CD4-positive, alpha-beta T cell treated with Interleukin-10 for 1 hour (primary cell): ENCODE results near the gene PRELID3B.

ENCODE experiments used
- DNase-seq: peaks from one replicate; pipeline ENCODE4 v3.0.0-alpha.2; 2020

PRELID3B gene

DNA sequence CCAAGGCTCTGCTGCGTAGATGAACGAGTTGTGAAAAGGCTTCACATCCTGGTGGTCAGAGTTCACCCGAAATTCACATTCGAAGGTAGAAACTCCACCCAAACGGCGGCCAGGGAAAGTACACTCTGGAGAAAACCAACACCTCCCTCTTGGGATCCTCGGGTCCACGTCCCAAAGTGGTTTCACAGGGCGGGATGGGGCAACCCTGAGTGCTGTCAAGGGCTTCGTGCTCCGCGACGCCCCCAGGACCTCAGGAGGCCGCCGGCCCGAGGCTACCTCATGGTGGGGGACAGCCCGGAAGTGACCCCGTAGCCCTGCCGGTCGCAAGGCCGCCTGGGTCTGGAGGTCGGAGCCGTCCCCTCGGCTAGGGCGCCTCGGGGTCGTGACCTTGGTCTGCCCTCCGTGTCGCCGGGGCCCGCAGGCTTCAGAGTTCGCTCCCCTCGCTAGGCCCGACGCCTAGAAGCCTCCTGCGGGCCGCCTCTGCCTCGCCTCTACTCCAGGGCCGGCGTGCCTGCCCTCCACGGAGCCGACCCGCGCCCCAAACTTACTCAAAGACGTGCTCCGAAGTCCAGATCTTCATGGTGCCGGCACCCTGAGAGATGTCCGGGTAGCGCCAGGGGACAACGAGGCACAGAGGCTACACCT lies at the start of gene PRELID3B:
PRELID3B (minus strand) TSS at position 636 of the 645 bp plus-strand sequence; CDS start at position 580, 56 bp downstream.
- peak; percentile 39 for DNase-seq

DNA sequence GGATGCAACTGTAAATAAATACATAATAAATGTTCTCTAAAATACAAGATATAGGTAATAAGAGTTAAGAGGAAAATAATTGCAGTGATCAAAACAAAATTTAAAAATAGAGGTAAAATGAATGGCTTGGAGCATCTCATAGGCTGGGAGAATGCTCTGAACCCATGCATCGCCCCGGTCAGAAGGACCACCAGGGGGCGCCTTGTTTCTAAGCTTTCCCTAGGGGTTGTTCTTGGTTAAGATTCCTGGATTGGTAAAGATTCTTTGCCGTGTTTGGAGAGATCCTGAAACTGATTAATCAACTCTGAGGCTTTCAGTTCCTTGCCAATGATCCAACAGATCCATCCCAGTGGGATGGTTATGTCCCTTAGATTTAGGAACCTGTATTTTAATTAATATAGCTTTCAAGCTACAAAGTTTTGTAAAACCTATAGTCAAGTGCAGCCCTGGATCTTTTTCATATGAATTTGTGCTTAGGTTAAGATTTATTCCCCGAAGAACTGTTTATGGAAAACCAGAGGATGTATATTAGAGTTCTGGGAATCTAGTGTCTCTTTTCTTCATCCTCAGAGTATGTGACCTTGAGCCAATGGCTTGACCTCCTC lies 45.3 kb upstream of the PRELID3B start:
- DNase-seq: peak; percentile 84

DNA sequence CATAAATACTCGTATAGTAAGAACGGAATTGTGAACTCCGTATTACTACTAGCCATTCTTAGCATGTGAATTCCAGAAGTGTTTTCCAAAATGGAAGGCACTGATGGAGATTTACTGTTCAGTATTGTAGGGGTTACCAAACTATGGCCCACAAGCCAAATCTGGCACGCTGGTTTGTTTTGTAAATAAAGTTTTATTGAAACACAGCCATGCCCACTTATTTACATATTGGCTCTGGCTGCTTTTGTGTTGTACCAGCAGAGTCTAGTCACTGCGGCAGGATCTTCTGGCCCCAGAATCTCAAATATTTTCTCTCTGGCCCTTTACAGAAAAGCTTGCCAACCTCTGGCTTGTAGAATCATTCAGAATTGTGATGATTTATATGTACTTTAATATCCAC lies 44.3 kb upstream of the PRELID3B start:
- no peak for DNase-seq

DNA sequence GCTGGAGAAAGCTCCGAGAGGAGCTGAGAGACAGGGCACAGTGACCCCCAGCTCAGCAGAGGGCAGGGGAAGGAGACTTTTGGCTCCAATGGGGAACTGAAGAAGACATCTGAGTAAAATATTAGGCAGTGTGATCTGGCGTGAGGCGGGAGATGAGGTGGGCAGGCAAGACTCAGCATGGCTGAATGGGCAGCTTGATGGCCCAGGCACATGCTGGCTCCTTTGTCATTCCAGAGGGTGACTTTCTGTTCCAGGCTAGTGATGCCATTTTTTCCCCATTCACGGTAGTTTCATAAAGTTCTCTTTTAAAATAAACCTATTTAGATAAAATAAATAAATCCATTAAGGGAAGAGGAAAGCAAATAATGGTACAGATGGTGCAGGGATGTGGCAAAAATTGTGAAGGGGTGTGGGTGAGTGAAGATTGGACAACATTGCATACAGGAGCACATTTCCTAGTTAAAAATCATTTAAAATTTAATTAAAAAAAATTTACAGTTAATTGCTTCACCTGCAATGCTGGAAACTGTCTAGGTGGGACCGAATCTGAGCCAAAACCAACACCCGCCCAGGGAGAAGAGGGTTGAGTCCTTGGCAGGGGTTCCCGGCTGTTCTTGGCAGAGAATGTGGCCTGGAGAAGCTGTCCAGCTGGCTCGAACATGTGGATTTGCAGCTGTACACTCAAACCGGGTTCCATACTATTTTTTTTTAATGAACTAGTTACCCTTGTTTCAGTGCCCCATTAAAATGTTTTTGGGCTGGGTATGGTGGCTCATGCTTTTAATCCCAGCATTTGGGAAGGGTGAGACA lies 41.7 kb upstream of the PRELID3B start:
- DNase-seq: no peak

DNA sequence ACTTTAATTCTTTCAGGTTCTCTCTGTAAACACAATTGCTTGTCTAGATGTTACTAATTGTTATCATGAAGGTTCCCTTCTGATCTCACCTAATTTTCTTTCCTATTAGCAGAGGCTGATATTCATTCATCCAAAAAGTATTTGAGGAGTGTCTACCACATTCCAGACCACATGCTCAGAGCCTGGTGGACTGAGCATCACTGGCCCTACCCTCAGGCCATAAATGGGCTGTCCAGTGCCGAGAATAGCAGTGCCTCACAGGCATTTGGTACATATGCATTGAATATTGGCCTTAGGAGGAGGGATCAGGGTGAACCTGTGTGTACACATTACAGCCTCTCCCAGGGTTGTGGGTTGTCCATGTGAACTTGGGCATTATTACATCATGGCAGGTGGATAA lies 40.4 kb upstream of the PRELID3B start:
- DNase-seq: no peak

DNA sequence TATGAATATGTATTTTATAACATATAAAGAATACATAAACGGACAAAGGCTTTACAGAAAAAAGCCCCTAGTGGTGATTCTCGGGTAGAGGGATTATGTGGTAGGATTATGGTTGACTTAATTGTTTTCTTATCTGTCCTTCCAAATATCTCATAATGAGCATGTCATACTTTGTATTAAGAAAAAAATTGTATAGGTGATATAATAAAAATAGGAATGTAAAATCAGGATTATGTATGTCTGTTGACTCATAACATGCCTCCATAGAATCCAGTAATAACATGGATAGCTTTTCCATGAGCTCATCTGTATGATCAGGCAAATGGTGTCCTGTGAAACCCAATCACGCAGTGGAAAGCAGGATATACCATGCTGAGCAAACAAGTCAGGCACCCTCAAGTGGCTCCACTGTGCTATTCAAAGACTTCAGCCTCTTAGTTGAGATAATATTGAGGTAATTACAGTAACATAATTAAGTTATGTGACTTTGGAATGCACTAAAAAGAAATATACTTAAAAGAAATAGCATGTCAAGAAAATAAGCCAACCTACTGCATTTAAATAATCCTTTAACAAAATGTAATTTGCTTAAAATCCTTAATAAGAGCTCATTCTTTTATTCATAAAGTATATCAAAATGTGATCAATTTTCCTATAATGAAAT lies 39.6 kb upstream of the PRELID3B start:
- DNase-seq: peak; percentile 30

DNA sequence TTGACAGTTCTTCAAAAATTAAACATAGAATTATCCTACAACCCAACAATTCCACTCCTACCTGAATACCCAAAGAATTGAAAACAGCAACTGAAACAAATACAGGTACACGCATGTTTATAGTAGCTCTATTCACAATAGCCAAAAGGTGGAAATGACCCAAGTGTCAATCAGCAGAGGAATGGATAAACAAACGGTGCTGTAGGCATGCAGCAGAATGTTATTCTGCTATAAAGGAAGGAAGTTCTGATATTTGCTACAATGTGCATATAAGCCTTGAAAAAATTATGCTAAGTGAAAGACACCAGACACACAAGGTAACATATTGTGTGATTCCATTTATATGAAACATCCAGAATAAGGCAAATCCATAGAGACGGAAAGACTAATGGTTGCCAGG lies 38.5 kb upstream of the PRELID3B start:
- no peak for DNase-seq

DNA sequence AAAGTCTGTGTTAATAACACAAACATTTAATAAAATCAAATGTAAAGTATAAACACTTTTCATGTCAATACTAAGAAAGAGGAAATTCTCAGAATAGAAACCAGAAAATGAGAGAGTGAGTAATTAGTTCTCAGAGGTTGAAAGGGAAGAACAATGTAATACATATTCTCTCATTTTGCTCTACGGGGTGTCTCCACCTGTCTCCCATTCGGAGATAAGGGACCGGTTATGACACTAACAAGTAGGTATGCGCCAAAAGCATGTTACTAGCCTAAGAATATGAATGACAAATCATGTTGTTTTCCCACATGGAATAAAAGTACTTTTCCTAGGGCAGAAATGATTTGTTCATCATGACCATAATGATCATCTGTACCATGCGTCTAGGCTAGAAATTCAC lies 35.6 kb upstream of the PRELID3B start:
- no peak for DNase-seq

DNA sequence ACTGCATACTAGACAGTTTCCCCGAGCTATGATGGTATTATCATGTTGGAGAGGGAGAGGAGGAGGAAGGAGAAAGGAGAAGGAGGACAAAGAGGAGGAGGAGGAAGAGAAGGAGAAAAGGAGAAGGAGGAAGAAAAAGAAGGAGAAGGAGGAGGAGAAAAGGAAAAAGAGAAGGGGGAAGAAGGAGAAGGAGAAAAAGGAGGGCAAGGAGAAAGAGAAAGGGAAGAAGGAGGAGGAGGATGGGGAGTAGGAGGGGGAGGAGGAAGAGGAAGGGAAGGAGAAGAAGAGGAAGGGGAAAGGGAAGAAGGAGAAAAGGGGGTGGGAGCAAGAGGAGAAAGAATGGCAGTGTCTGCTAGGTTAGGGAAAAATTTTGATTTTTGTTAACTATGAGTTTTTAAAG lies 35.1 kb upstream of the PRELID3B start:
- no peak for DNase-seq

DNA sequence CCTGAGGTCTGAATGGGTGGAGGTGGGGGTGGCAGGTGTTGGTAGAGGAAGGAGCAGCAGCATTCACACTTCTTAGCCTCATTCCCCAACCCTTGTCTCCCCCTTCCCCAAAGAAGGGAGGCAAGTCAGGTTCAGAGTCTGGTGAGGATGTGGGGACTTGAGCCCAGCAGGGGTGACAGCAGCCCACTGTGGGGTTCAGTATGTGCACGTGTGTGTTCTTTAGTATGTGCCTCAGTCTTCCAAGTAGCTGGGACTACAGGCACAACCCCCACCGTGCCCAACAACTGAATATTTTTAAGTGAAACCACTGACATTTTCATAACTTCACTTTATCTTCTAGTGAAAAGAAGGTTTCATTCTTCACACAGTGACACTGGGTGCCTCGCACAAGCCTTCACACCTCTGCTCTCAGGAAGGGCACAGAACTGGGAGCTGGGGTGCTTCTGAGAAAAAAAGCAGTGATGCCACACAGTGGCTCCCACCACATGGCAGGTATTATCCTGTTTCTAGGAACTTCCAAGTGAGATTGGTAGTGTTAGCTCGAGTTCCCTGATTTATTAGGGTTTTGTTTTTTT lies 33.4 kb upstream of the PRELID3B start:
- DNase-seq: no peak

DNA sequence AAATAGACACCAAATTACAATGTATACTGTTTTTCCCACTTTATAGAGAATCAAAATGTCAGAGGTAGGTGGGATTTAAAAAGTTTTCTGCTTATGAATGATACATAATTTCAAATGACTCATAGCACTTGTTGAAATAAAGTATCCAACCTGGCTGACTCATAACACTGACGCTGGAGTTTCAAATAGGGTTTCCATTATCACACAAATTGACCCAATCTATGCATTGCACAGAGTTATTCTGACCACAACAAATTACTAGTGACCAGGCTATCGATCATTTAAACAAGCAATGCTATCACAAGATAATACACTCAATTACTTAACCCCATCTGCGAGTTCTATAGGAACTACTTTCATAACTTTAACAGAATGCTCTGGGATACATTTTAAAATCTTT lies 31.9 kb upstream of the PRELID3B start:
- DNase-seq: no peak

DNA sequence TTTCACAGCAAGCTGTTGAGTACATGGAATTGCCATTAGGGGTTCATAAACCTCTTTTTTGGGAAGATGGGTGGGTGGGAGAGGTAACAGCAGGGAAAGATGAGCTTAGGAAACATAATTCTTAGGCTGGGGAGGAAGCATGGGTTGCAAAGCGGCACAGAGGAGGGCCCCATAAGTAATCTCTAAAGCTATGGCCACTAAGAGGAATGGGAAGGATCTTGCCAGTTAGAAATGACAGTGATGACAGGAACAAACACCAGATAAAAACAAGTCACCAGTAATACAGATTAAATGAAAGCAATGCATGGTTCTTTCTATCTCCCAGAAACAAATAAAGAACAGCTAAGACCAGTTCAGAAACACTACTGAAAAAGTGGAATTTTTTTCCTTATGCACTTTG lies 31.0 kb upstream of the PRELID3B start:
- no peak for DNase-seq

DNA sequence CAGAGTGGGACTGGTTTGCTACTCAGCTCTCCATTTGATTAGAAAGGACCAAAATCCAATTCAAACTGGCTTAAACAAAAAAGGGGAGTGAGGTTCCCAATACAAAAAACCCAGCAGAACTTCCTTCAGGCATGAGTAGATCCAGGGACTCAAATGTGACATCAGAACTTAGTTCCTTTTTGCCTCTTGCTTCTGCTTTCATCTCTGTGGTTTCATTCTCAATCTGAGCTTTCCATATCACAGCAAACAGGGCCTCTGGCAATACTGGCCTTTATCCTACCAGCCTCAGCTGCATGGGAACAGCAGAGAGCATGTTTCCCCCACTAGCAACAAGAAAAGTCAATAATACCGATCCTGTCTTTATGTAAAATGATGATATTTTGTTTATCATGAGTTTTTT lies 28.6 kb upstream of the PRELID3B start:
- no peak for DNase-seq

DNA sequence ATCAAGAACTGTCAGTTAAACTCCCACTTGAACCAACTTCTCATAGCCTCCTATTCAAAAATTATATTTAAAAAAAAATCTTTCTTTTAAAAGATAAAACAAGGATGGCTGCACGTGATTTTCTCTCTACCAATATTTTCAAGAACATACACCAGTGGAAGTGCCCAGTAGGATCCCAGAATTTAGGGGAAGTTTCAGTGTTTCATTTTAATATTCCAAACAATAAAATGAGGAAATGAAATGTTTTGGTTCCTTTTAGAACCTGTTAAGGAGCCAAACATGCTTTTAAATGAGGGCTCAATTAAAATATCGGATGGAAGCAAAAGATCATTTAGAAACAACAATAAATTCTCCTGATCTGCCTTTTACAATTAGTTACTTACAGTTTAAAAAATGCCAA lies 26.4 kb upstream of the PRELID3B start:
- no peak for DNase-seq

DNA sequence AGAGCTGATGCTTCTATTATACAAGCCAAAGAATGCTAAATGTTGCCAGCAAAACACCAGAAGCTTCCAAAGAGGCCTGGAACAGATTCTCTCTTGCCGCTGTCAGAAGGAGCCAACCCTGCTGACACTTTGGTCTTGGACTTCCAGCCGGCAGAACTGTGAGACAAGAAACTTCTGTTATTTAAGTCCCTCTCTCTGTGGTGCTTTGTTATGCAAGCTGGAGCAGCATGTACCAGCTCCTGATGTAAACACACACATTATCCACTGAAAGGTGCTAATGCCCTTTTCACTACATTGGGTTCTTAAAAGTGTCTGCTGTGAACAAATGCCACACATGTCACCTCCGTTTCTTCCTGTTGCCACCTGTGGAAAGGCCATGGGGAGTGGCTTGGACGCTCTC lies 25.9 kb upstream of the PRELID3B start:
- no peak for DNase-seq

DNA sequence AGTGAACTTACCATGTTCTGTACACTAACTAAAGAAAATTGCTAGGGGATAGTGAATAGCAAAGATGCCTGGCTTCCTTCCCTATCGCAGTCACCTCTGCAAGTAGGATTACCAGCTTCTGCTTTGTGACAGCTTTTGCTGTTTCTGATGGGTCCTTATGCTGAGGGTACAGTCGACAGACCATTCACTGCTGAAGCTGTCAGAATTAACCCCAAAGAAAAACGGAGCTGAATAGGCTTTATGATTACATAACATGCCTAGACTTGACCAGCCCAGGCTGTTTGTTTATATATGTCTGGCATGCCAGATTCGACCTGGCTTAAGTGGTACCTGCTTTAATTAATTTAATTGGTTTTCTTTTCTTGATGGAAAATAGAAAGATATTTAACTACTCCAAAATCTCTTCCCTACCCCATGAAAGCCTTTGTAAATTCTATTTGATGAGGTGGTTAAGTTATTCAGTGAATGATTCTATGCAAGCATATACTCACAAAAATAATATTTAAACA lies 21.7 kb upstream of the PRELID3B start:
- DNase-seq: no peak

DNA sequence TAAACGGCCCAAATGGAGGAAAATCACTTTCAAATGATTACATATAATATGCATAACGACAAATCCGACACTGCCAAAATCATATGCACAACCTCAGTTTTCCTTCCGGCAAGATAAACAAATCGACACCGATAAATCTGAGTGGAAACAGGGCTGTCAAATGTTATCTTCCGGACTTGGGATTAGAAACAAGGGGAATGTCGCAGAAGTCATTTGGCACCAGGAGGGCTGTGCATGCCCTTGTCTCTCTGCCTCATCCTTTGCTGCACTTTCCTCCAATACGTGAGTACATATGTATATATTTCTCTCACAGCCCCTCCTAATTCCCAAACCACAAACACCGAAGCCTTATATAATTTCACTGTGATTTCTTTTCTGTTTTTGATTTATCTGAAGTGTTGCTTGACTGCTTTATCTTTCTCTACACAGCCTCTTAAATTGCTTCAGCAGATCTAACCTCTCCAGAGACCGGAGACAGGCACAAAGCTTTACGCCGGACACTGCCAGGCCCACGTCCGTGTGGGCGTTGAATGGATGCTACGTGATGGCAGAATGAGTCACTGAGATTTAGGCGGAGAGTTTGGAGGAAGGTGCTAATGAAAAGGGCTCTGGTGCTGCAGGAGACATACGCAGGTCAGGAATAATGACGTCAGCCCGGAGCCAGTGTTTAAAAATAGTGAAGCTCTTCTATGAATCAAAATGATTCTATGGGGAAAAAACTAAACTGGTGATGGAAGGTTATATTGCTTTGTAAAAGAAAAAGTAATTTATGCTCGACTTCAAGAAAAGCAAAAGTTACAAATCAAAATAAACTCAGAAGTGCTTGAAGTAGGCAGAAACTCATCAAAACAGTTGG lies 21.0 kb upstream of the PRELID3B start:
- no peak for DNase-seq

DNA sequence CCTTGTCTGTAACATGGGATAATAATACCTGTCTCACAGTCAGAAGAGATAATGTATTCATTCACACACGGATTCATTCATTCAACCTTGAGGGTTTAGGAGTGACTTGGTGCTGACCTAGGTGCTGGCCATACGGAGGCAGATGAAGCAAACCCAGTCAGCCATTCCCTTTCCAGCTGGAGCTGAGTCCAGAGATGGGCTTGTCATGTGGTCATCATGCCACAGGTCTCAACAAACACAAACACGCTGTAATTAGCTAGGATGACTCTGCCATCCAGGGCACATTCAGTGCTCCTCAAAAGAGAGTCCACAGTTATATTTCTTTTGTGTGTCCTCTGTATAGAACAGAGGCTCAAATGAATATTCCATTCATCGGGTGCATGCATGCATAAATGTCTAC lies 19.5 kb upstream of the PRELID3B start:
- DNase-seq: no peak

DNA sequence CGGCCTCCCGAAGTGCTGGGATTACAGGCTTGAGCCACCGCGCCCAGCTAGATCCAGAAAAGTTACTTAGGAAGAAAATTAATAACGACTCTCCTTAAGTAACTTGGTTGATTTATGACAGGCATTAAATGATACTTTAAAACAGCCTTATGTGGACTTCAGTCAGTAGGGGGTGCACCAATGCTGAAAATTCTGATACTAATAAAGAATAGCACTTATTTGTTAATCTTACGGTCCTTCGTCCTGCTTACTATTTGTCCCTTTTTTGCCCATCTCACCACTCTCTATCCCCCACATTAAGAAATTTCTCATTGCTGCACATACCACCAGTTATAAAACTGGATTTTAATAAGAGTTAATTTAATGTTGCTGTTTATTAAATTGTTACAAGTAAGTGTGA lies 12.7 kb upstream of the PRELID3B start:
- DNase-seq: peak; percentile 50

DNA sequence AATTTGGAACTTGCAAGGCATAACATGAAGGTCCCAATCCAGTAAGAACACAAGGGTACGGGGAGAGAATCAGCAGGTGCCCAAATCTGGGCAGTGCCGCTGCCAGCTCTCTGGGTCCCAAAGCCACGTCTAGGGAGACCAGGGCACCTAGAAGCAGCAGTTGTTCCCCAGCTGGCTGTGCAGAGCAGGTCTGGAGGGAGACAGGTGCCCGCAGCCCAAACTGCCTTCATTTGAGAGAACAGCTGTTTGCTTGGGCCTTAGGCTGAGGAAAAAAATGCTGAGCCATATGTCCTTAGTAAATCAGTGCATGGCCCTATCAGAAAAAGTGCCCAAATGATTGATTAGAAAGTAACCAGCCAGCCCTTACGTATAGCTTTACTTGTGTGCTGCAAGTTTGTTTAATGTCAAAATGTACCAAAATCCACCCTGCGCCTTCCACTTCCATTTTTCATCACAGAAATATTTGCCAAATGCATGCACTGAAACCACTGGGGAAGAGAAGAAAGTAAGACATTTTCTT lies 9.1 kb upstream of the PRELID3B start:
- no peak for DNase-seq

DNA sequence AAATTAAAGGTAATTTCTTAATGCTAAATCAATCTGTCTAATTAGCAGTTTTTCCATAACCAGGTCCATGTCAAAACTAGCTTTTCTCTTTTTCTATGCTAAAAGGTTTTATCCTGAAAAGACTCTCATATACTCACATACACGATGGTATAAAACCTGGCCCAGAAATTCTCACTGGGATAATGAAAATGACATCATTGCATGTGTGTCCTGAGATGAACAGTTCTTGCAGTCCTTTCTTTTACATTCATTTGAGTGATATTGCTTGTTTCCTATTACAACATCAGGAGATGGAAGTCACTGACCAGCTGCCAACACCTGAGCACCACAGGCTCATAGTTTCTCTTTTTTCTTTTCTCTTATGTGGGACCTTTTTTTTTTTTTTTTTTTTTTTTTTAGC lies 7.9 kb upstream of the PRELID3B start:
- DNase-seq: no peak

DNA sequence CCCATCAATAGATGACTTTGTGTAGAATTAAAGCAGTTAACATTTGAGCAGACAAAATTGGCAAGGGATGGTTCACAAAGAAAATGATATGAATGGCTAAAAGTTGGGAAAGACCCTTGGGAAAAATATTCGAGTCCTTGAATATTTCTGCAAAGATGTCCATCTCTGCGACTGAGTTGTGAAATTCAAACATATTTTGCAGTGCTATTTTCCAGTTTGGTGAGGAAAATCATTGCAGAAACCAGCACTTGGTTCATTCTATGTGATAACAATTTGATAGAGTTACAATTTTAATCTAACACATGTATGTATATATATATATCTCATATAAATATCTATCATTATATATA lies 6.1 kb upstream of the PRELID3B start:
- no peak for DNase-seq
